NK-92 (cell line): Measurements from ENCODE around the gene AS3MT.
A peak's percentile ranks its signal among the peaks of the same experiment; 100 is the strongest.
"Not testable (repeated sequence)": the region's sequence is repeated elsewhere in the genome, so short reads cannot be mapped to it uniquely, and the experiment has no call there.

Source experiments
- DNase-seq: peaks from one replicate; lab custom pipeline; 2025; ENCODE audit not compliant: unreplicated experiment; lab: John Stamatoyannopoulos, UW

Gene AS3MT

DNA sequence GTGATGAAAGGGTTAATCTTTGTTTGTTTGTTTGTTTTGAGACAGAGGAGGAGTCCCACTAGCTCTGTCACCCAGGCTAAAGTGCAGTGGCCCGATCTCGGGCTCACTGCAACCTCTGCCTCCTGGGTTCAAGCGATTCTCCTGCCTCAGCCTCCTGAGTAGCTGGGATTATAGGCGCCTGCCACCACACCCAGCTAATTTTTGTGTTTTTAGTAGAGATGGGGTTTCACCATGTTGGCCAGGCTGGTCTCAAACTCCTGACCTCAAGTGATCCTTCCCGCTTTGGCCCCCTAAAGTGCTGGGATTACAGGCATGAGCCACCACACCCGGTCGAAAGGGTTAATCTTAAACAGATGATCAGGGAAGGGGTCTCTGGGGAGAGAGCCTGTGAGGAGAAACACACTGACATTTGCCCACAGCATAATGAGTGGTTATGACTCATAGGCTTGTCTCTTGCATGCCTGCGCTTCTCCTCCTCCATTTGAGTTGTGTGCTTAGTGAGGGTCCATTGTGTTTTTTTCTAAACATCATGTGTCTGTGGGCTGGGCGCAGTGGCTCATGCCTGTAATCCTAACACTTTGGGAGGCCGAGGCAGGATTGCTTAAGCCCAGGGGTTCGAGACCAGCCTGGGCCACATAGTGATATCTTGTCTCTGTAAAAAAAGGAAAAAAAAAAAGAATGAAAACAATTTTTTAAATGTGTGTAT is 13.4 kb upstream of the AS3MT start:
- DNase-seq, result not testable (repeated sequence)

DNA sequence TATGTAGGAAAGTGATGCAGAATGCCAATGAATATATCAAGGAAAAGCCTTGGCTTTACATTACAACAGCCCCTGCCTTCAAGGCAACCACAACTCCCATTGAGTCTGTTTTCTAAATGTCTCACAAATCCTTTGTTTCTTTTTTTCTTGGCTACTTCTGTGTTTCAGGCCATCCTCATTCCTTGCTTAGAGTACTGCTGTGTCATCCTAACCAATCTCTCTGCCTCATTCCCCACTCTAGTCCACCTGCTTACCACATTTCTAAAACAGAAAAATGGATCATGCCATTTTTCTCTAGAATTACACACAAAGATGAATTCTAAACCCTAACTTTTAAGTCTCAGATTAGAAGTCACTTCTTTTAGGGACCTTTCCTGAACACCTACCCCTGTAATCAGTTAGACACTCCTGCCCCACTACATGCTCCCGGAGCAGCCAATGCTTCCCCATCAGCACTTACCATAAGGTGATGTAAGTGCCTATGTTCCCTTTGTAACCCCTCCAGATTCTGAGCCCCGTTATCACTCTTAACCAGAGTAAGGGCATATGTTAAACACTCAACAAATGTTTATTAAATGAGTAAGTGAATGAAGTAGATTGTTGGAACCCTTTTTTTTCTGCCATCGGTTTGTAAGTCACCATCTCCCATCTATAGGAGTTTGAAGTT is 12.4 kb upstream of the AS3MT start:
- no peak for DNase-seq

DNA sequence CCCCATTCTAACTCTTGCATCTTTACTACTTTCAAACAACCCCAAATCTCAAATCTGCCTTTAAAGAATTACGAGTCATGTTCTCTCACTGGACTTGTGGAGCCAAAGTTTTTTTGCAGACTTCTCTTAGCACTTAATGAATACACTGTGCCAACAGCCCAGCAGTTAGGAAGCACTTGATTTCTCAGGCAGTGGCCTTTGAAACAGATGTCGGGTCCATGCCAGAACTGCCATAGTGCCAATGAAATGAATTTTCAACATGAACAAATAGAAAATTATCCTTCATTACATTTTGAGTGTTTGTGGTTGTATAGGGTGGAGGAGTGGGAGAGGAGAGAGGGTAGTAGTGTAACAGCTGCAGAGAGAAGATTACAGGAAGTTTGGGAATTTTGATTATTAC is 9.4 kb upstream of the AS3MT start:
- DNase-seq, result no peak

DNA sequence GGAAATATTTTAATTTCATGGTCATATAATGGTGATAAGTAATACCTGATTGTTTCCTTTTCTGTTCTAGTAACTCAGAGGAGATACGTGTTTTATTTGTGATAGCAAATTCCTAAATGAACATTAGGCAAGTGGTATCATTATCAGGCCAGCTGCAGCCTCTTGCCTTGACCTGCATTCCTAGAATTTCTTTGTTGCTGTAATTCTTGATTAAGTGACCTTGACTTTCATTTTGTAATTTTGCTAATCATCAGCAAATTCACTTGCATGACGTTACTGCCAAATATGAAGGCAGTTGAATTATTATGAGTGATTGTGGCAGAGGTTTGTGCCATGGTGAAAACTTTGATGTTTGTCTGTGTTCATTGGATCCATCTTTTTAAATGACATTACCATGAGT is 5.6 kb upstream of the AS3MT start:
- no peak for DNase-seq

DNA sequence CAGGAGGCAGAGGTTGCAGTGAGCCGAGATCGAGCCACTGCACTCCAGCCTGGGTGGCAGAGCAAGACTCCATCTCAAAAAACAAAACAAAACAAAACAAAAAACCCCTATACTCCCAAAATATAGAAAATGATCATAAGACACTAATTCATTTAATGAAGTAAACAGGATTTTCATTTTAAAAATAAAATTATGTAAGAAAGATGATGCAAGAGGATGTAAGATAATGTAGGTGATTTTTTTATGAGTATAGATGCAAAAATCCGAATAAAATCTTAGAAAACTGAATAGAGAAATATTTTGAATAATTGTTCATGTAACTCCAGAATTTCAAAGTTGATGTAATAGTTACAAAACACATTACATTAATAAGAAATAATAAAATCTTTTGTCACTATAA is 3.6 kb upstream of the AS3MT start:
- no peak for DNase-seq

DNA sequence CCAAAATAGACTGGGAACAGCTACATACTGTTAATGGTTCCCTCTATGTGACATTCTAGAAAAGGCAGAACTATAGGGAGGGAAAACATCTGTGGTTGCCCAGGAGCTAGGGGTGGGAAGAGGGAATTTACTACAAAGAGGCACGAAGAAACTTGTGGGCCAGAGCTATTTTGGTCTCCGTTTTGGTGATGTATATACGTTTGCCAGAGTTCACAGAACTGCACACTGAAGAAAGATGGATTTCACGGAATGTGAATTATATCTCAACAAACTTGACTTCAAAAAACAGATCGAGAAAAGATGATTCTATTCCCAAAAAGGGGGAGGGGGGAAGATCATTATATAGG is 386 bp upstream of the AS3MT start:
- no peak for DNase-seq

DNA sequence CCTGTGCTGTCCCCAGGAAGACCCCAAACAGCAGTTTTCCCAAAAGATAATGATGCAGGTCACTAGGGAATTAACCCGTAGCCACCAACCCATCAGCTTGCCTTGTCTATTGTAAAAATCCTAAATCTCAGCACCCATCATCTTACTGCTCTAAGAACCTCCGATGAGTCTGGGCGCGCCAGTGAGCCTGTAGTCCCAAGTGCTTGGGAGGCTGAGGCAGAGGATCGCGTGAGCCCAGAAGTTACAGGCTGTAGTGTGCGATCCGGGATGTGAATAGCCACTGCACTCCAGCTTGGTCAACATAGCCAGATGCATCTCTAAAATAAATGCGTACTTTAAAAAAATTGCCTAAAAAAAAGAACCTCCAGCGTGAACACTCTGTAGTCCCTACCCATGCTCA is 951 bp downstream of the AS3MT start:
- no peak for DNase-seq

DNA sequence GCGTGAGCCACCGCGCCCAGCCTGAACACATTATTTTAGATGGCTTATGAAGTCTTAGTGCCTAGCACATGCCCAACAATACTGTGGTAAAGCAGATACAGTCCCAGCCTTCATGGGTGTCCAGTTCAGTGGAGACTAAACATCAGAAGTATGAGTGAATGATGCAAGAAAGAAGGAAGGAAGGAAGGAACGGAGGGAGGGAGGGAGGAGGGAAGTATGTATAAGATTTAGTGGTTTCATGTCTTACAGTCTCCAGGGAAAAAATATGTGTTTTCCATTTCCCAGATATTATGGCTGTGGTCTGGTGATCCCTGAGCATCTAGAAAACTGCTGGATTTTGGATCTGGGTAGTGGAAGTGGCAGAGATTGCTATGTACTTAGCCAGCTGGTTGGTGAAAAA is 2.9 kb downstream of the AS3MT start:
- no peak for DNase-seq

DNA sequence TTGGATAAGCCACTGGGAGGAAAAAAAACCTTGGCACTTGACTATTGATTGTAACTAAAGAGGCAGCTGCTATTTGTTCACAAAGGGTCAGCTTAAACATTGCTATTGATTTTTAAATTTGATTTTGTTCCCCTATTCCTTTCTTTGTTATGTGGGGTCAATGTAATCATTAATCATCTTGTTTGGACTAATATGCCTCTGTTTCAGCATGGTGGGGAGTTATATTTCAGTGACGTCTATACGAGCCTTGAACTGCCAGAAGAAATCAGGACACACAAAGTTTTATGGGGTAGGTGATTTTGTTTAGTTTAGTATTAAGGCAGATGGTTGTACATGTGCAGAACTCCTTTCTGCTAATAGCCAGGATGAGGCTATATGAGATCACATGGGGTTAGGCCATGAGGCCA is 7.5 kb downstream of the AS3MT start:
- no peak for DNase-seq

DNA sequence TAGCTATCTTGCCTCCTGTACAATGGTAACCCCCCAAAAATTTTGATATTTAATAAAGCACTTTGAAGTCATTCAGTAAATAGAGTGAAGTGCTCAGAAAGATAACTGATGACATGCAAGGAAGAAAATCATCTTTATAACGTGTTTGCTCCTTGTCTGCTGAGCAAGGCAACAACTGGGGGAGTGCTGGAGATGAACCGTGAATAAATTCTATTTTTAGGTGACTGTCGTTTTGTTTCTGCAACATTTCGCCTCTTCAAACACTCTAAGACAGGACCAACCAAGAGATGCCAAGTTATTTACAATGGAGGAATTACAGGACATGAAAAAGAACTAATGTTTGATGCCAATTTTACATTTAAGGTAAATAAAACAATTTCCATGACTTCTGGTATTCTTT is 9.4 kb downstream of the AS3MT start:
- DNase-seq, result no peak

DNA sequence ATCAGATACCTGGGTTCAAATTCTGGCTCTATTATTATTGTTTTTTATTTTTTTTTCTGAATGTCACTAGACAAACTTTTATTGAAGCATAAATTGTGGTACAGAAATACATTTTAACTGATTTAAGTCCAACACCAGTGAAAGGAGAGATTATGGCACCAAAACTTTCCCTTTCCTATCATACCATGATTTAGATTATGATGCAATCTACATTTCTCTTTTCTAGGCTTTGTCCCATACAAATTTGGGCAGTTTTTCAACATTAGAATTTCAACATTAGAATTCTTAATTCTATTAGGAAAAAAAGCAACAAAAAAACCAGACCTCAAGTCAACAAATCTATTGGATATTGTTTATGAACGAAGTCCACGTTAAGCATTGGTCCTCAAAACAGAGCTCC is 11.0 kb downstream of the AS3MT start:
- DNase-seq, result no peak

DNA sequence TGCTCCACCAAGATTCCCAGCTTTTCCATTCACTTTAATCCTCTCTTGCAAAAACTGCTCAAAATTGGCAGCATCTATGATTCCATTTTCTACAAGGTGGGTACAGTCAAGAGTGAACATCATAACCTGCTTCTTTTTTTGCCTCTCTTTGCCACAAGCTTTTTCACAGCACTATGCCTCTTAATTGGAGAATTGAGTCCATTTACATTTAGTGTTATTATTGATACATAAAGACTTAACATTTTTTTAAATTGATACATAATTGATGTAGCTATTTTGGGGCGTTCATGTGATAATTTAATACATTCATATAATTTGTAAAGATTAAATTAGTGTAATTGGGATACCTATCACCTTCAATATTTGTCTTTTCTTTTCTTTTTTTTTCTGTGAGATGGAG is 18.8 kb downstream of the AS3MT start:
- no peak for DNase-seq

DNA sequence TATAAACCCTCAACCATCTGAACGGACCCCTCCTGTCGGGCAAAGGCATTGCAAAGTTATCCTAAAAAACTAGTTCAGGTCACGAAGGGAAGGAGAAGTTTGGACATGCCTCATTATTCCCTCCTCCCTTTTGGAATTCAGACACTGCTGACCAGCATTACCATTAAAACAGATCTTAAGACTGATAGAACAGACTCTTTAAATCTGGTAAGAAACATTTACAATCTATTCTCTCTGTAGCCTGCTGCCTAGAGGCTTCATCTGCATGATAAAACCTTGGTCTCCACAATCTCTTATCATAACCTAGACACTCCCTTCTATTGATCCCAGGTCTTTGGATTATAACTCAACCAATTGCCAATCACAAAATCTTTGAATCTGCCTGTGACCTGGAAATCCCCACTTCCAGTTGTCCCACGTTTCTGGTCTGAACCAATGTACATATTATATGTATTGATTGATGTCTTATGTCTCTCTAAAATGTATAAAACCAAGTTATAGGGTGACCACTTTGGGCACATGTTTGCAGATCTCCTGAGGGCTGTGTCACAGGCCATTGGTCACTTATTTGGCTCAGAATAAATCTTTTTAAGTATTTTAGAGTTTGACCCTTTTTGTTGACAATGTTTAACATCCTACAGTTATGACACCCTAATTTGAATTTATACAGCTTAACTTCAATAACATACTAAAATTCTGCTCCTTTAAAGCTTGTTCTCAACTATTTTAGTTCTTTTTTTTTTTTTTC is 25.4 kb downstream of the AS3MT start:
- DNase-seq, result no peak

DNA sequence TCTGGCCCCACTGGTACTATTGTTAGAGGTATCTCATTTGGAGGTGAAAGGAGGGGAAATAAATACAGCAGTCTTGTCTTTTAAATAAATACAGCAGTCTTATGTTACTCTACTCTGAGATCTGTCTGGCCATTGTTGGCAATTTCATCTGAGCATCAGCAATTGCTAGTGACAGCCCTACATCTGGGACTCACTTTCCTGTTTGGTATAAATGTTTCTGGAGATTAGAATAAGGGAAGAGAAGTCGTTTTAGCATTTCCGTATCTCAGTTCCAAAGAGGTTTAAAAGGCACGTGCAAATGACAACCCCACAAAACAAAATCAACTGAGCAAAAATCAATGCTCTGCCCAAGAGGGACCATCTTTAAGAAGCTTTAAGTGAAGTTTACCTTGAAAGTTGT is 30.7 kb downstream of the AS3MT start:
- no peak for DNase-seq

DNA sequence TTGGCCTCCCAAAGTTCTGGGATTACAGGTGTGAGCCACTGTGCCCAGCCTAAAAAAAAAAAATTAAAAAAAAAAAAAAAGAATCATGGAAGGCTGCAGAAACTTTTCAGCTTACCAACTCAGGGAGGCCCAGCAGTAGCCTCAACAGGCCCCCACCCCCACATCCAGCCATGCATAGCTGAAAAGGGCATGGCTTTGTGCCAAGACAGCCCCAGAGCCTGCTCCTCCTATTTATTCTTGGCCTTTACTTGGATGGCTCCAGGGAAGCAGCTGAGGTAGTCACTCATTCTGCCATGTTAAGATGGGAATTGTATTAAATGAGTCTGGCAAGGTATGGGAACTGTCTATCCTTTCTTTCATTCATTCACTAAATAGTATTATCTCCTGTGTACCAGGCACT is 35.1 kb downstream of the AS3MT start:
- no peak for DNase-seq

DNA sequence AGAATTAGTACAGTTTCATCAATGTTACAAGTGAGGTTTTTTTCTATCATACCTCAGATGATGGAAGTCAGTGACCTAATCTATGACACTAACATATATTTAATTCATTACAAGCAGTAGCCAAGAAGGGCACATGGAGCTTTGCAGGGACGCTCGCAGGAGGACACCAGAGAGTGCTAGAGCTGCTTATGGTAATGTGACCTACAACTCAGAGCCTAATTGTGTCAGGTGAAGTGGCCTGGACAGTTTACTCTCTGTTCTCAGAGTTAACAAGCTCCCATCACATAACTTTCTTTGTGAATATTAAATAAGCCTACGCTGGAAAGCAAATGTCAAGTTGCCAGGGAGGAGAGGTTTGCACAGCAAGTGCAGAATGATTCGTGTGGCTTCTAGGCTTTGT is 37.2 kb downstream of the AS3MT start:
- no peak for DNase-seq

DNA sequence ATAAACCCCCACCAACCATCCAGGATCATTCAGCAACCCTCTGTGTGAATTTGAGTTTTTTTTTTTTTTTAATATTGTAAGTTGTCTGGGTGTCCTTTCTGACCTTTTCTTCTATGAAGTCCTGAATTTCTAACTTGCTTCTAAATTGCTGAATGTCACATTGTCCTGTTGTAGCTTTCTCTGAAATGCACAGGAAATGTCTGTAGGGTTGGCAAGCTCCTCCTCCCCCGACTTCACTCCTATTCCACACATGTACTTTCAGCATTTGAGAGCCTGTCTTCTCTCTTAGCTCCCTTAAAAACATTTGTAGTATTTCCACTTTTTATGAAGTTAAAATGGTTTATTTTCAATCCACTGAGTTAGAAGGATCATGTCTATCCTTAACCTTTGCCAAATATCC is 45.5 kb downstream of the AS3MT start:
- DNase-seq, result no peak

DNA sequence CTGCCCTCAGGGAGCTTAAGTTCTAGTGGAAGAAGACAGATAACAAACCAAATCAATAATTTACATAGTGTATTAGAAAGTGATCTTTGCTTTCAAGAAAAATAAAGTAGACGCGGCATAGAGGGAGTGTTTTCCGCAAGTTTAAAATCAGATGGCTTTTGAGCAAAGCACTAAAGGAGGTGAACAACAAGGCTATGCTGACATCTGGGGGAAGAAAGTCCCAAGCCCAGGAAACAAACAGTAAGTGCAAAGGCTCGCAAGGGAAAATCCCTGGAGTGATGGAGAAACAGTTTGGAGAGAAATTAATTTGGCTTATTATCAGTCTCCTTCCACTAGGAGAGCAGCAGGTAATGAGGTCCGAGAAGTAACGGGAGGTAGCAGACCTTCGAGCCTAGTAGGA is 46.9 kb downstream of the AS3MT start:
- DNase-seq, result no peak

DNA sequence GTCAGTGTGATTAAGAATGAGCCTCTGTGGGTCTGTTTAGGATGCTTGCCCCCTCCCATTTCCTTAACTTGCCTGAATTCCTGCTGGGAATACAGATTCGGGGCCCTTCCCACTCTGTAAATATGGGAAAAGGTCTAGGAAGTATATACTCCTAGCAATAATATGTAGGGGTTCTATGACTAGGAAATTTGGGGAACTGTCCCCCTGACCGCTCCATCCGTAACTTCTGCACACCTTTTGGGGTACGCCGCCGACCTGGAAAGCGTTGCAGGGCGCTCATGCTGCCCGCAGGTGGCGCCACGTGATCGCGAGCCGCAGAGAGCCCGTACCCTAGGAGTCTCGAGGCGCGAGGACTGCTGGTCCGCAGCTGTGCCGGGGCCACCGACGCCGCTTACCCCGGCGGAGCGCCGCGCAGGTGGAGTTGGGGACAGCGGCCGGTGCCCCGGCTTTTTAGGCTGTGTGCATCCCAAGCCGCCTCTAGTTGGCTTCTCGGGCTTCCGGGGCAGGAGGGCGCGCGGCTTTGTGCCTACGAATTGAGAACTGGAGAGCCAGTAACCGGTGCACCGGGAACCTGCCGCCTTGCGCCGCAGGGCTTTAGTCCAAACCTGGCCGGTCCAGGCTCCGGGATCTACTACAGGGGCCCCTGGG is 48.2 kb downstream of the AS3MT start:
- no peak for DNase-seq

DNA sequence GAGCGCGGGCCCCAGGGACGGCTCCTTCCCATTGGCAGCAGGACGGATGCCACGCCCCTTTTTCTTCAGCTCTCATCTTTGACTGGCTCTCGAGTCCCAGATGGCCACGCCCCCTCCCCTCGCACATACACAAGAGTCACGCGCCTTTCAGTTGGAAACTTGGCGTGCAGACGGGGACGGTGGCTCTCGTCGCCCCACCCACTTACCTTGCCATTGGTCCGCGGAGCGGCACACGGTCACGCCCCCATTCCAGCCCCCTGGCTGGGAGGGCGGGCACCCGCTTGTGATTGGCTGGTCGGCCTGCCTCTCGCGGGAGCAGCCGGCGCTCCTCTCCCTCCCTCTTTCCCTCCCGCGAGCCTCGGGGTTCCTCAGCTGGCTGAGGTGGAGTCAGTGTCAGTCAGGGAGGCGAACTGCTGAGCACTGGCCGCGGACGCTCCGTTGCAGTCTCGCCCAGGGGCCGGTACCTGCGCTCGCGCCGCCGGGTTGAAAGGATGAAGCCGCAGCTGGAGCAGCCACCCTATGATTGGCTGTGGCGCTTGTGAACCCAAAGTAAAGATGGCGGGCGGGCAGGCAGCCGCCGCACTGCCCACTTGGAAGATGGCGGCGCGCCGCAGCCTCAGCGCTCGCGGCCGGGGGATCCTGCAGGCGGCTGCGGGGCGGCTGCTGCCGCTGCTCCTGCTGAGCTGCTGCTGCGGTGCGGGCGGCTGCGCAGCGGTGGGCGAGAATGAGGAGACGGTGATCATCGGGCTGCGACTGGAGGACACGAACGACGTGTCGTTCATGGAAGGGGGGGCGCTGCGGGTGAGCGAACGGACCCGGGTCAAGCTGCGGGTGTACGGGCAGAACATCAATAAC is 48.9 kb downstream of the AS3MT start, which contains the start of gene CNNM2:
Gene CNNM2, plus strand, starts transcription at position 333 of the 855 bp plus-strand sequence. Its CDS starts 187 bp downstream, at position 520.
- peak; percentile 95 for DNase-seq

DNA sequence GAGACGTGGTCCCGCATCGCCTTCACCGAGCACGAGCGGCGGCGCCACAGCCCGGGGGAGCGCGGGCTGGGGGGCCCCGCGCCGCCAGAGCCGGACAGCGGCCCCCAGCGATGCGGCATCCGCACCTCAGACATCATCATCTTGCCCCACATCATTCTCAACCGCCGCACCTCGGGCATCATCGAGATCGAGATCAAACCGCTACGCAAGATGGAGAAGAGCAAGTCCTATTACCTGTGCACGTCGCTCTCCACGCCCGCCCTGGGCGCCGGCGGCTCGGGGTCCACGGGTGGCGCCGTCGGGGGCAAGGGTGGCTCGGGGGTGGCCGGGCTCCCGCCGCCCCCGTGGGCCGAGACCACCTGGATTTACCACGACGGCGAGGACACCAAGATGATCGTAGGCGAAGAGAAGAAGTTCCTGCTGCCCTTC is 49.6 kb downstream of the AS3MT start:
- no peak for DNase-seq
